CD4-positive, alpha-beta T cell treated with Interleukin-4 for 1 hour (primary cell): ENCODE results near the gene NBPF14.
"Not testable (repeated sequence)": the region's sequence is repeated elsewhere in the genome, so short reads cannot be mapped to it uniquely, and the experiment has no call there.

ENCODE experiments used
- DNase-seq, 2 donors: peaks; one replicate each; pipeline ENCODE4 v3.0.0-alpha.2; 2020 to 2022

NBPF14 gene

DNA sequence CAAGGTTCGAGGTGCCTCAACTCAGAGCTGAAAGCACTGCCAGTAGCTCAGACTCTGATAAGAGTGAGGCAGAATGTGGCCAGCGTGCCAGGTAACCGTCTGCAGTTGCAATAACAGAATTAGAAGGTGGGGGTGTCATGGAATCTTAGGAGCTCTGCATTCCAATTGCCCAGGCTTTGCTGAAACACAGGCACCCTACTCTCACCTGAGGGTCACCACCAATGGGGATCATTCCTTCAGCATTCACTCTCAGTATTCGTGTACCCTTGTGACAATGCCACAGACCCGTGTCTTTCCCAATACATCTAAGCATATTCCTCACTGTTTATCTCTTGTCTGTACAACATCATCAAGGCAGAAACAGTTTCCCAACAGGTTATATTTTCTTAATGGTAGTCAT lies at the start of gene NBPF14:
TSS of gene NBPF14 (minus strand) at position 101 of the 400 bp plus-strand sequence. CDS start 294 bp downstream, outside the sequence.
- DNase-seq, result not testable (repeated sequence)

DNA sequence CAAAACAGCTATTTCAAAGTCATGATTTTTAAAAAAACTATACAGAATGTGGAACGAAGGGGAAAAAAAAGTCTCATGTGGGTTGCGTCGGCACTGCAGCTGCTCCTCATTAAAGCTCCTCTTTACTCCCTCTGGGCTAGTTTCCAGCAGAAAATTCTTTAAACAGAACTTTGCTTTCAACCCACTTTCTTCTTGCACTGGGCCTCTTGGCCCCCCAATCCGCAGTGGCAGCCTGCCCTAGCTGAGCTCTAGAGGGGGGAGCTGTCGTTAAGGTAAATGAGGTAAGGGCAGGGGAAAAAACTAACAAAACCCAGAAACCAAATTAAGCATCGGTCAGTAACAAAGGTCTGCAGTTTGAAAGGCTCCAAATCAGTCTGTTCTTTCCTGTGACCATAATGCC lies 29.6 kb upstream of the NBPF14 start:
- not testable (repeated sequence) for DNase-seq

GRCh38 chr1:148618216-148618615 lies 22.4 kb upstream of the NBPF14 start:
- DNase-seq, result not testable (repeated sequence)

DNA sequence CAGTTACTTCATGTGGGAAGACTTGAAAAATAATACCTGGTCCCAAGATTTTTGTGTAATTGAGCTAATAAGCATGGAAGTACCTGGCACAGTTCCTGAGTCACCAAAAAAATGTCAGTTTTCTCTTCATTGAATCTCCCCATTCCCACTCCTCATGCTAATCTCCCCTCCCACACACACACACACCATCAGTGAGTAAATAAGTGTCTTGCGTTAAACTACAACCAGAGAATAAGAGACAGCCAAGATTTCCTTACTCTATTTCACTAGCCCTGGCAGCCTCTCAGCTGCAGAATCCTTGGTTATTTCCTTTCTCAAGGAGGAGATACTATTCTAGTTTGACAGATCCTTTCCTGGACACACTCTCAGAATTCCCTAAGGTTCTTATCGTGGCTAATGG lies 9.5 kb upstream of the NBPF14 start:
- DNase-seq, result not testable (repeated sequence)

DNA sequence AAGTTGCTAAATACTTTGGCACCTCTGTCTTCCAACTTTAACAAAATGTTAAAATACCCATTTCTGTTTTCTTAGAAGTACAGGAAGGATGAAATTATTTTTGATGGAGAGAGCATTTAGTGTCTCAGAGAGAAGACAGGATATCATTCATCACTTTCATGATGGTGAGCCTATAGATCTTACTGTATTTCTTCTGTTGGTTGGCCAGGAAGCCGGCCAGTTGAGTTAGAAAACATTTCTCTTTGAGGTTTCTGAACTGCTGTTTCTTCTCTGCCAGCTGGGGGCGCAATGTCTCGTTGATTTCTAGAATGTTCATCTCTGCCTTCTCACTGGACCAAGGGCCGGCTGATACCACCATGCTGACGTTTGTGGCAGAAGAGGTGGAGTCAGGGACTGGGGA lies 451 bp downstream of the NBPF14 start:
- peak in 1 of 2 donors; percentile 2 for DNase-seq

DNA sequence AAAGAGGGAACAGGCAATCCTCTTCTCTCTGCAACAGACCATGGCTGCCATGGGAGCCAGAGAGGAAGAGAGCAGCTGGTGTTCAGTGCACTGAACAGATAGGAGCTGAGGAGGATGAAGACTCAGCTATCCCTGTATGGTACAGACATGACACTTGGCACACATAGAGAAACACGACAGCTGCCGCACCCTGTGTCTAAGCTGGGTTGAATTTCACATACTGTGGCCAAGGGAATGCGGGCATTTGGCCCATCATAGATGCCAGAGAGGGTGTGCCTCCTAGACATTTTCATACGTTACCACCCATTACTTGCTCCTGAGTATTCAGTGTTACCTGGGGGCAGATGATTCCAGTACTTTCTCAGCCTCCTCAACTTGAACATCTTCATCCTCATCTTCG lies 4.7 kb downstream of the NBPF14 start:
- DNase-seq, result not testable (repeated sequence)

DNA sequence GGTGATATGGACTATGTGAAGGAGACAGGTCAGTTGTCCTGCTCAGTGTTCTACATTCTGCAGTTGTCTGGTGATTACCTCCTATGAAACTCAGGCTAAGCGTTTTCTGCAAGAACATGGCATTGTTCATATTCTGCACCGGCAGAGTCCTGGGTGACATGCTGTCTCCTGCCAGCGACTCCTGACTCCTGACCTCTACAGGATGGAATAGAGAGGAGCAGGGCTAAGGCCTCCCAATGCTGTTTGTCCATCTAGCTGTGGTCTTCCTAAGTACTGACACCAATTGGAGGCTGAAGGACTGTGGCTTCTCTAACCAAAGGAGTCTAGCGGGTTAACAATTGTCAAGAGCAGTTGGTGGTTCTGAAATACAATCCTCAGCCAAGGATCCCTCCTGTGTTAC lies 63.7 kb downstream of the NBPF14 start:
- not testable (repeated sequence) for DNase-seq

- peak; percentile 78 to 80 for DNase-seq
These were observed 66.7 kb downstream of the NBPF14 start for GRCh38 chr1:148529101-148529567.

- not testable (repeated sequence) for DNase-seq
These were observed 67.2 kb downstream of the NBPF14 start for GRCh38 chr1:148528591-148528990.

DNA sequence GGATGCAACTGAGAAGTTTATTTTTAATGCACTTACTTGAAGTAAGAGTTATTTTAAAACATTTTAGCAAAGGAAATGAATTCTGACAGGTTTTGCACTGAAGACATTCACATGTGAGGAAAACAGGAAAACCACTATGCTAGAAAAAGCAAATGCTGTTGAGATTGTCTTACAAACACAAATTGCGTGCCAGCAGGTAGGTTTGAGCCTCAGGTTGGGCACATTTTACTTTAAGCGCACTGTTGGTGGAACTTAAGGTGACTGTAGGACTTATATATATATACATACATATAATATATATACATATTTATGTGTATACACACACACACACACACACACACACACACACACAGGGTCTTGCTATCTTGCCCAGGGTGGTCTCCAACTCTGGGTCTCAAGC lies 69.2 kb downstream of the NBPF14 start:
- peak; percentile 9 to 39 for DNase-seq

- peak; percentile 11 to 44 for DNase-seq
These were observed 72.3 kb downstream of the NBPF14 start for GRCh38 chr1:148523205-148524144.

DNA sequence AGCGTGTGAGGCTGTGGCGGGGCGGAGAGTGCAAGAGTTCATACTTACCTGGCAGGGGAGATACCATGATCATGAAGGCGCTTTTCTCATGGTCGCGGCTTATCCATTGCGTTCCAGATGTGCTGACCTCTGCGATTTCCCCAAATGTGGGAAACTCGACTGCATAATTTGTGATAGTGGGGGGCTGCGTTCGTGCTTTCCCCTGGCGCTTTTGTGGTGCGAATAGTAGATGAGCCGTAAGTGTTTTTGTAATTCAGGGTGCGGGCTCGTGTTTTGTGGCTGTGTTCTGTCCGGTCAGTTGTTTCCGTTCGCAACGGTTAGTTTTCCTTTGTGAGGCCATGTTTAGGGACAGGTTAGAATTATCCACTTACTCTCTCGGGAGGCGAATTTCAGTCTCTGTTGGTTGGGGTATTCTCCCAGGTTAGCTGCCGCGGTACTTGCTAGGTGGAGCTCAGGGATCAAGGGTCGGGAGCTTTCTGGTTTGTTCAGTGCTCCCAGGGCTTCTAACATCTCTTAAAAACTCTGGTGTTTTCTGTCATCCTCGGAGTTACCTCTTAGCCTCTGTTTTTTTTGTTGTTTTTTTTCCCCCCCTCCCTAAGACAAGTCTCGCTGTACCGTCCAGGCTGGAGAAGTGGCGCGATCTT lies 73.1 kb downstream of the NBPF14 start:
- DNase-seq, result peak; percentile 95

GRCh38 chr1:148522072-148522471 lies 73.7 kb downstream of the NBPF14 start:
- peak; percentile 91 to 94 for DNase-seq

DNA sequence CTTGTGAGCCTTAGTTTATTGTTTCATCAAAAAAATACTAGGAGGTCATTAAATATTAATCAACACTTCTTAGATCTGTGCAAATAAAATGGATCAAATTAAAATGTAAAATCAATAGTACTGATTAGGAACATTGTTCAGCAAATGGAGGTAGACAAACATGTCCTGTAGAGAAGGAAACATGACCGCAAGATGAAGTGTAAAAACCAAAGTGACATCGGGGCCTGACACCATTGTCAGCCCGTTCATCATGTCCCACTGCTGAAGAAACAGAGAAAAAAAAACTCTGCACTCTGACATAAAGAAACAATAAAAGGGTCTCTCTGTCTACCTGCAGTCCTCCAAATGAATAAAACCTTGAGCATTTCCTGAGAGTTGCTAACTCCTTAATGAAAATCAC lies 81.5 kb downstream of the NBPF14 start:
- DNase-seq, result peak in 1 of 2 donors; percentile 11

- DNase-seq, result not testable (repeated sequence)
These were observed 83.1 kb downstream of the NBPF14 start for GRCh38 chr1:148512571-148513184.

DNA sequence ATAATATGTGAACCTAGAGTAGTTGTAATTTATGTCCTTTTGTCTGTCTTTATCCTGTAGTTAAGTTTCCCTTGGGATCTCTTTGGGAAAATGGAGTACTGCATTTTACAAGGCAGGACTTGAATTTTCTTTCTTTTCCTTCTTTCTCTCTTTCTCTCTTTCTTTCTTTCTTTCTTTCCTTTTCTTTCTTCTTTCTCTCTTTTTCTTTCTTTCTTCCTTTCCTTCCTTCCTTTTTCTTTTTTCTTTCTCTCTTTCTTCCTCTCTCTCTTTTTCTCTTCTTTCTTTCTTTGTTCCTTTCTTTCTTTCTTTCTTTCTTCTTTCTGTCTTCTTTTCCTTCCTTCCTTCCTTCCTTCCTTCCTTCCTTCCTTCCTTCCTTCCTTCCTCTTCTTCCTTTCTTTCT lies 101.9 kb downstream of the NBPF14 start:
- not testable (repeated sequence) for DNase-seq

- DNase-seq, result not testable (repeated sequence)
These were observed 112.8 kb downstream of the NBPF14 start, which contains the start of gene PPIAL4G for GRCh38 chr1:148483029-148483428. Gene PPIAL4G, minus strand, starts transcription at chr1:148483302. Its CDS starts 50 bp downstream, at chr1:148483252.
